ACC112 (cell line): ENCODE results near the gene ZFP42.

Experiments used
- H2AFZ ChIP-seq: fragments of 200-600 bp; sonication (generic); one replicate; pipeline ENCODE4 v1.6.0; 2017; ENCODE audit warnings: antibody characterized with exemption, low read length; ENCODE audit not compliant: unreplicated experiment
- H3K27ac ChIP-seq: fragments of 200-600 bp; sonication (generic); 2 replicates; pipeline ENCODE4 v1.5.1; 2014; ENCODE audit warnings: low read depth, mild to moderate bottlenecking, antibody characterized with exemption, low read length, moderate library complexity
- H3K27me3 ChIP-seq: fragments of 200-600 bp; sonication (generic); 2 replicates; pipeline ENCODE4 v1.6.1; 2014; ENCODE audit warnings: mild to moderate bottlenecking, antibody characterized with exemption, low read length, moderate library complexity, mixed read lengths; ENCODE audit not compliant: insufficient read depth
- H3K36me3 ChIP-seq: fragments of 200-600 bp; sonication (generic); 2 replicates; pipeline ENCODE4 v1.6.1; 2016; ENCODE audit warnings: mild to moderate bottlenecking, antibody characterized with exemption, low read length, moderate library complexity, mixed read lengths; ENCODE audit not compliant: insufficient read depth
- H3K4me1 ChIP-seq: fragments of 200-600 bp; sonication (generic); one replicate; pipeline ENCODE4 v1.6.1; 2016; ENCODE audit warnings: low read length, mixed read lengths; ENCODE audit not compliant: insufficient read depth, unreplicated experiment, control insufficient read depth
- H3K4me3 ChIP-seq: fragments of 200-600 bp; sonication (generic); 2 replicates; pipeline ENCODE4 v1.5.1; 2014; ENCODE audit warnings: mild to moderate bottlenecking, low read depth, low read length
- H3K79me2 ChIP-seq: fragments of 200-600 bp; sonication (generic); one replicate; pipeline ENCODE4 v1.6.0; 2016; ENCODE audit warnings: low read length; ENCODE audit not compliant: control insufficient read depth, unreplicated experiment, insufficient read depth

The ZFP42 gene

GRCh38 chr4:187999406-187999932 is 3.9 kb downstream of the ZFP42 start:
- no peak overlapping the region for H2AFZ ChIP-seq
- no peaks in the 10 kb centered on the region for H3K4me1 ChIP-seq
- H3K27ac ChIP-seq: no peak overlapping the region
- no peaks in the 10 kb centered on the region for H3K79me2 ChIP-seq
- H3K4me3 ChIP-seq: no peak overlapping the region
- no peaks in the 10 kb centered on the region for H3K27me3 ChIP-seq
- no peaks in the 10 kb centered on the region for H3K36me3 ChIP-seq

DNA sequence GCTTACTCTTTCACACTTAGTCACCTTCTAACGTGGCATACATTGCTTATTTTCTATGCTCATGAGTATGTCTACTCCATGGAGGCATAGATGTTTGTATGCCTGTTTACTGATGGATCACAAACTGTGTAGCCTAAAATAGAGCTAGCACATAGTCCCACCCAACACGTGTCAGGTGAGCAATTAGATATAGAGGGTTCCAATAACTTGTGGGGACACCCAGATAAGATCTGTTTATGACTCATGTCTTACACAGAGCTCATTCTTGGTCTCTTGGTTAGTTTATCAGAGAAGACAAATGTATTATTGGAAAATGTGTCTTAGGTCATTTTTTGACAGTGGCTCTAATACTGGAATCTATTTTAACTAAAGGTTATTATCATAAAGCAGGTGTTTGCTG is 6.8 kb downstream of the ZFP42 start:
- Histone ChIP-seq H3K4me1 (no peaks in the 10 kb centered on the region), H3K27ac (no peak overlapping the region), H3K79me2 (no peaks in the 10 kb centered on the region), H2AFZ (no peak overlapping the region), H3K27me3 (no peaks in the 10 kb centered on the region), H3K4me3 (no peak overlapping the region), H3K36me3 (no peaks in the 10 kb centered on the region)

- no peaks in the 10 kb centered on the region for H3K4me1 ChIP-seq
- H3K27me3 ChIP-seq: no peaks in the 10 kb centered on the region
- H3K36me3 ChIP-seq: no peaks in the 10 kb centered on the region
These were observed 7.2 kb downstream of the ZFP42 start for GRCh38 chr4:188002751-188003150.

DNA sequence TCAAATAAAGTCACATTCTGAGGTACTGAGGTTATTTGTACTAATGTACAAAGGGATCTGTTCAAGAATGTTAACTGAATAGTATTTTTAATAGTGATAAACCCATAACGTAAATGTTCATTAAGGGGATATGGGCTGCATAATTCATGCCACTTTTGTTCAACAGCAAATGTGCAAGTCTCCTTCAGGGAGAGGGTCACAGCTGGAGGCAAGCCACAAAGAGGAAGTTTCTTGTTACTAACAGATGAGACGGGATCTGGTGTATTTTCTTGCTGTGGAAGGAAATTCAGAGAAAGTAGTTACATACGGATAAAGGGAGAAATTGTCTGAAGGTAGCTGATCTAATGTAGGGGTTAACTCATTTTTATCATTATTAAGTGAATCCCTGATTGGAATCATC is 10.0 kb downstream of the ZFP42 start:
- Histone ChIP-seq H3K4me1 (peaks cover 6% of the 10 kb centered on the region), H3K27me3 (no peaks in the 10 kb centered on the region), H3K27ac (no peak overlapping the region), H3K4me3 (no peak overlapping the region), H3K36me3 (no peaks in the 10 kb centered on the region), H3K79me2 (no peaks in the 10 kb centered on the region), H2AFZ (no peak overlapping the region)

More at GRCh38 chr4:188002751-188003150, 7.2 kb downstream of the ZFP42 start:
- Histone ChIP-seq H2AFZ (no peak overlapping the region), H3K27ac (no peak overlapping the region), H3K79me2 (no peaks in the 10 kb centered on the region), H3K4me3 (no peak overlapping the region)

DNA sequence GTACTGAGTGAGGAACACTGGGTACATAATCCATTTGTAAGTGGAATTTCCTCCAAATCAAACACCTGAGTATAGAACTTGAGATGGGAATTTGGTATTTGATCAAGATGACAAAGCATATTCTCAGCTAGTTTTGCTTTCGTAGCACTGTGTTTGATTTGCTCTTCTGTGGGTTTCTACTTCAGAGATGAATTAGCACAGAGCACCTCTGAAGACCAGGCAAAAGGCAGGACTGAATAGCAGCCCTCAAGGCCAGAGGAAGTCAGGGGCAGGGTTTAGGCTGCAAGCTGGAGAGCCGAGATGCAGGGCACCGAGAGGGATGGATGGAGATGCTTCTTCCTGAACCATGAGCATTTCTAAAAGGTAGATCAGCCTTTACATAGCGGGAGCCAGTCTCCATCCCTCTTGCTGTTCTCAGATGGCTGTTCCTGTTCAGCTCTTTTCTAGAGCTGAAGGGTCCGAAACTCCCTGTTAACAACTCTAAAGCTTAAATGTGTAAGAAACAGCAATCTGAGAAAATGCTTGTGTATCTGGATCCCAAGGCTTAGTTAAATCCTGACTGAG is 10.8 kb downstream of the ZFP42 start:
- H3K4me3 ChIP-seq: no peak overlapping the region
- peaks cover 6% of the 10 kb centered on the region for H3K4me1 ChIP-seq
- no peaks in the 10 kb centered on the region for H3K27me3 ChIP-seq
- H3K27ac ChIP-seq: no peak overlapping the region
- no peaks in the 10 kb centered on the region for H3K79me2 ChIP-seq
- H3K36me3 ChIP-seq: no peaks in the 10 kb centered on the region
- H2AFZ ChIP-seq: no peak overlapping the region

DNA sequence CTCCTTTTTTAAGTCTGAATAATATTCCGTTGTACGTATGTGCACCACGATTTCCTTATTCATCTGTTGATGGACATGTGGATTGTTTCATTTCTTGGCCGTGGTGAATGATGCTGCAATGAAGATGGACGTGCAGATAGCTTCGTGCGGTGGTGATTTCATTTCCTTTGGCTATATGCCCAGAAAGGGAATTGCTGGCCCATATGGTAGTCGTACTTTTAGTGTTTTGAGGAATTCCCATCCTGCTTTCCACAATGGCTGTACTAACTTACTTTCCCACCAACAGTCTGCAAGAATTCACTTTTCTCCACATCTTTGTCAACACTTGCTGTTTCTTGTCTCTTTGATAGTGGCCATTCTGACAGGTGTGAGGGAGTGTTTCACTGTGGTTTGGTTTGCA is 12.8 kb downstream of the ZFP42 start:
- Histone ChIP-seq H3K27me3 (no peaks in the 10 kb centered on the region), H3K36me3 (no peaks in the 10 kb centered on the region), H2AFZ (peak overlapping the region; percentile 60), H3K4me1 (peaks cover 6% of the 10 kb centered on the region), H3K27ac (no peak overlapping the region), H3K4me3 (no peak overlapping the region), H3K79me2 (no peaks in the 10 kb centered on the region)

GRCh38 chr4:188012426-188012945 is 16.9 kb downstream of the ZFP42 start:
- H3K36me3 ChIP-seq: no peaks in the 10 kb centered on the region
- no peak overlapping the region for H3K27ac ChIP-seq

DNA sequence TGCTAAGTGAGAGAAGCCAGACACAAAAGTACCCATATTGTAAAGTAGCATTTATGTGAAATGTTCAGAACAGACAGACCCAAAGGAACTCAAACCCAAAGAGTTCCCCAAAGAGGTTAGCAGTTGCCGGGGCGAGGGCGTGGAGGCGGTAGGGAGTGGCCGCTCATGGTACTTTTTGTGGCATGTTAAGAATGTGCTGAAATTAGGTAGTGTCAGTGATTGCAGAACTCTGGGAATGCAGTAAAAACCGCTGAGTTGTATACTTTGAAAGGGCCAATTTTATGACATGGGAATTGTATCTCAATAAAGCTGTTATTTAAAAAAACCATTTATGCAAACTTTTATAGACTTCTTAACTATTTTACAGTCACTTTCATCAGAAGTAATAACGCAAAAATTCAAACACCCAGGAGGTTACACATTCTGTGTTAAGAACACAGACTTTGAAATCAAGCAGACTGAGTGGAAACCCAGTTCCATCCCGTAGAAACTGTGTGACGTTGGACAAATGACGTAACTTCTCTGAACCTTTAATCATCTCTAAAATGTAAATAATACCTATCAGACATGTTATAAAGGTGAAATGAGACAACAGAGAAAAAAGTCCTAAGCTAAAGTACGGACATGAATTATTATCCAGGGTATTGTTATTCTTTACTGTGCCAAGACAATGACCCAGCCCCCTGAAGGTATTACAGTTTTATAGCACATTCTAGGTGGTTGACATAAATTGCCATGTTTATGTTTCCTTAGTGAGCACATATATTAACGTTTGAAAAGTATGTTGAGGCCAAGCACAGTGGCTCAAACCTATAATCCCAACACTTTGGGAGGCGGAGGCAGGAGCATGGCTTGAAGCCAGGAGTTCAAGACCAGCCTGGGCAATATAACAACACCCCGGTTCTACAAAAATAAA is 19.7 kb downstream of the ZFP42 start:
- H2AFZ ChIP-seq: no peak overlapping the region
- no peak overlapping the region for H3K27ac ChIP-seq
- no peaks in the 10 kb centered on the region for H3K4me1 ChIP-seq
- no peaks in the 10 kb centered on the region for H3K79me2 ChIP-seq
- H3K4me3 ChIP-seq: no peak overlapping the region
- H3K36me3 ChIP-seq: no peaks in the 10 kb centered on the region
- H3K27me3 ChIP-seq: no peaks in the 10 kb centered on the region

More at GRCh38 chr4:188012426-188012945, 16.9 kb downstream of the ZFP42 start:
- no peaks in the 10 kb centered on the region for H3K27me3 ChIP-seq
- no peak overlapping the region for H2AFZ ChIP-seq
- peaks cover 6% of the 10 kb centered on the region for H3K4me1 ChIP-seq
- H3K4me3 ChIP-seq: no peak overlapping the region
- H3K79me2 ChIP-seq: no peaks in the 10 kb centered on the region

DNA sequence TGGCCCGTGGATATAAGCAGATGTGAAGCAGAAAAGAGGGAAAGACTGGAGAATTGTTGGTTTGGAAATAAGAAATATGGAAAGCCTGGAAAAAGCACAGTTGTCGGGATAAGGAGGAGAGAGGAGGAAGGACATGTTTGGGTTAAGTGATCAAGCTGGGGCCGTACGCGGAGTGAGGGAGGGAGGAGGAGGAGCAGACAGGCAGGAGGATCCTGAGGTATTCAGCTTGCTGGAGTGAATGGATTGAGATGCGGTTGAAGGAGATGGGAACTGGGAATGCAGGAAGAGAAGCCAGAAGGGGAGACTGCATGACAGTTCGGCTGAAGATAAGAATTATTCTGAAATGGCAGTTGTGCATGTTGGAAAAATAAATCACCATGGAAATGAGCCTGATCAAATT is 21.2 kb downstream of the ZFP42 start:
- no peaks in the 10 kb centered on the region for H3K4me1 ChIP-seq
- H3K36me3 ChIP-seq: no peaks in the 10 kb centered on the region
- H2AFZ ChIP-seq: no peak overlapping the region
- no peak overlapping the region for H3K4me3 ChIP-seq
- H3K27ac ChIP-seq: no peak overlapping the region
- no peaks in the 10 kb centered on the region for H3K27me3 ChIP-seq
- no peaks in the 10 kb centered on the region for H3K79me2 ChIP-seq

DNA sequence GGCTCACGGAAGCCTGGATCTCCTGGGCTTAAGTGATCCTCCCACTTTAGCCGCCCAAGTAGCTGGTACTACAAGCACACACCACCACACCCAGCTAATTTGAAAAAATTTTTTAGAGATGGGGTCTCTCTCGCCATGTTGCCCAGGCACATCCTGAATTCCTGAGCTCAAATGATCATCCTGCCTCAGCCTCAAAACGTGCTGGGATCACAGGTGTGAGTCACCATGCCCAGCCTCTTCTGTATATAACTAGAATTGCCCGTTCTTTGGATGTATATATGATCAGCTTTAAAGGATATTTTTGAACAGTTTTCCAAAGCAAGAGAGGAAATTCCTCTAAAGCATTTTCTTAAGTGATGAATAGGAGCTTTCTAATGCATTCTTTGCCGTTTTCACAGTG is 22.7 kb downstream of the ZFP42 start:
- no peak overlapping the region for H2AFZ ChIP-seq
- no peaks in the 10 kb centered on the region for H3K36me3 ChIP-seq
- no peaks in the 10 kb centered on the region for H3K27me3 ChIP-seq
- no peaks in the 10 kb centered on the region for H3K79me2 ChIP-seq
- no peaks in the 10 kb centered on the region for H3K4me1 ChIP-seq
- H3K27ac ChIP-seq: no peak overlapping the region
- H3K4me3 ChIP-seq: no peak overlapping the region
